ENCODE measurements around the gene NCBP2L. TPM values are rescaled to one million over a fixed set of nuclear protein-coding genes. Genes with fewer than 3 reads are reported as not detected.

The NCBP2L gene
- total and polyA plus RNA-seq, 11 donors, result not detected

GRCh38 chrX:107768051-107768450 is 9.5 kb upstream of the NCBP2L start:
- Histone ChIP-seq H3K27me3 (peaks cover 0 to 5% (median 0%) of the 10 kb centered on the region in 9 donors), H3K4me3 (no peak overlapping the region), H3K36me3 (peaks cover 0 to 5% (median 0%) of the 10 kb centered on the region in 9 donors), H3K9me3 (no peaks in the 10 kb centered on the region), H3K4me1 (peaks cover 0 to 31% (median 5%) of the 10 kb centered on the region in 12 donors), H3K27ac (no peak overlapping the region)
- intact Hi-C loops (cut with DNase I), result no loop called here
- DNase-seq (no peak), ATAC-seq (no peak)
- TF ChIP-seq, protein P1, sequence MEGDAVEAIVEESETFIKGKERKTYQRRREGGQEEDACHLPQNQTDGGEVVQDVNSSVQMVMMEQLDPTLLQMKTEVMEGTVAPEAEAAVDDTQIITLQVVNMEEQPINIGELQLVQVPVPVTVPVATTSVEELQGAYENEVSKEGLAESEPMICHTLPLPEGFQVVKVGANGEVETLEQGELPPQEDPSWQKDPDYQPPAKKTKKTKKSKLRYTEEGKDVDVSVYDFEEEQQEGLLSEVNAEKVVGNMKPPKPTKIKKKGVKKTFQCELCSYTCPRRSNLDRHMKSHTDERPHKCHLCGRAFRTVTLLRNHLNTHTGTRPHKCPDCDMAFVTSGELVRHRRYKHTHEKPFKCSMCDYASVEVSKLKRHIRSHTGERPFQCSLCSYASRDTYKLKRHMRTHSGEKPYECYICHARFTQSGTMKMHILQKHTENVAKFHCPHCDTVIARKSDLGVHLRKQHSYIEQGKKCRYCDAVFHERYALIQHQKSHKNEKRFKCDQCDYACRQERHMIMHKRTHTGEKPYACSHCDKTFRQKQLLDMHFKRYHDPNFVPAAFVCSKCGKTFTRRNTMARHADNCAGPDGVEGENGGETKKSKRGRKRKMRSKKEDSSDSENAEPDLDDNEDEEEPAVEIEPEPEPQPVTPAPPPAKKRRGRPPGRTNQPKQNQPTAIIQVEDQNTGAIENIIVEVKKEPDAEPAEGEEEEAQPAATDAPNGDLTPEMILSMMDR (IDR thresholded peaks at IDR 0.05), result no peak
- no peak for TF ChIP-seq POLR2A (IDR thresholded peaks at IDR 0.05)
- 67 to 99% (median 90%) methylated on average over 3 of the region's 3 CpGs for WGBS, 4 donors

GRCh38 chrX:107769581-107770317 is 7.8 kb upstream of the NCBP2L start:
- intact Hi-C loops (cut with DNase I), result loop anchor here in 3 of 10 donors (5.0 to 10.0 kb wide), 3 partner anchors 47 to 235 kb away; no protein-coding TSS in a partner anchor
- peaks cover 0 to 27% (median 2%) of the 10 kb centered on the region in 12 donors for H3K4me1 ChIP-seq
- TF ChIP-seq, protein P1 (IDR thresholded peaks at IDR 0.05), result no peak
- TF ChIP-seq POLR2A (IDR thresholded peaks at IDR 0.05), result no peak

DNA sequence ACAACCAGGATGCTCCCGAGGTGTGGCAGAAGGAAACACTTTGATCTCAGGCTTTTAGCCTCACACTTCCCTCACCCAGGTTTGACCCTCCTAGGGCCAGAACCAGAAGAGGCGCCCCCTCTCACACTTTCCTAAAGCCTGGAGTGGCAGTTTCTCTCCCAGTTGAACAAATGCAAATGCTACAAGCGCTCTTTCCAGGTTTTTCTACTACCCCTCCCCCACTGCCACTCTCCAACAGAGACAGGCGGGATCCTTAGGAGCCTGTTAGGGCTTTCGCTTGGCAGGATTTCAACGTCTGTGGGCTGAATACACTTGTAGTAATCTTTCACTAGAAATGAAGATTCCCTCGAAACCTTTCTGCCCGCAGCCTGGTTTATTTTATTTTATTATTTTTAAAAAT is 4.3 kb upstream of the NCBP2L start:
- WGBS, 4 donors, result 57 to 76% (median 65%) methylated on average over 8 of the region's 8 CpGs
- intact Hi-C loops (cut with DNase I), result loop anchor here in 3 of 10 donors (5.0 to 10.0 kb wide), 3 partner anchors 51 to 238 kb away; no protein-coding TSS in a partner anchor
- peaks cover 0 to 37% (median 0%) of the 10 kb centered on the region in 9 donors for H3K27me3 ChIP-seq
- DNase-seq (no peak), ATAC-seq (no peak)
- H3K9me3 ChIP-seq, result no peaks in the 10 kb centered on the region
- peak overlapping the region in 8 of 12 donors; percentile 56 to 75 (median 66) for H3K4me3 ChIP-seq
- H3K36me3 ChIP-seq, result peaks cover 0 to 5% (median 0%) of the 10 kb centered on the region in 9 donors
- peaks cover 0 to 24% (median 0%) of the 10 kb centered on the region in 12 donors for H3K4me1 ChIP-seq
- TF ChIP-seq POLR2A (IDR thresholded peaks at IDR 0.05), result no peak
- TF ChIP-seq, protein P1 (IDR thresholded peaks at IDR 0.05), result no peak
- H3K27ac ChIP-seq, result peak overlapping the region in 2 of 12 donors; percentile 28 to 91

More at GRCh38 chrX:107769581-107770317, 7.8 kb upstream of the NCBP2L start:
- Histone ChIP-seq H3K9me3 (no peaks in the 10 kb centered on the region), H3K27ac (no peak overlapping the region), H3K4me3 (no peak overlapping the region), H3K36me3 (peaks cover 0 to 5% (median 0%) of the 10 kb centered on the region in 9 donors), H3K27me3 (peaks cover 0 to 16% (median 0%) of the 10 kb centered on the region in 9 donors)
- WGBS, 4 donors, result 84 to 97% (median 93%) methylated on average over 7 of the region's 7 CpGs
- DNase-seq (no peak), ATAC-seq (no peak)

DNA sequence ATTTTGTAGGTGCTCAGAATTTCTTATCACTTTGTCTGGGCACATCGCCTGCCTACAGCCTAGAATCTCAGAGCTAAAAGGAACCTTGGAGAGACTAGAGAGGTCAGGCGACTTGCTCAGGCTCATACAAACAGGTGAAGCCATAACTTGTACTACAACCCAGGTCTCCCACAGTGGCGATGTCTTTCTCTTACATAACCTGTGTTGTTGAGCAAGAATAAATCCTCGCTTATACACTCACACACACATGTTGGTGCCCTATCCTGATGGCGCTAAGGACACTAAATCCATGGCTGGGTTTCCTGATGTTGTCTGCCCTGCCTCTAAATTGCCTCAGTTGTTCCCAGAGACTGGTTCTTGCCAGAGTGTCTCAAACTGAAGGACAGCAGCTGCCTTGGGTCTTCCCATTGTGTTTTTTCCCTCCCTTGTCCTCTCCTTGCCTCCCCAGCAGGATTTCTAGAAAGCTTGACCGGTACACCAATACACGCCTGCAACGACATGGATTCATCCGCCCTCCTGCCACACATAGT is 3.6 kb upstream of the NCBP2L start:
- no peak for TF ChIP-seq POLR2A (IDR thresholded peaks at IDR 0.05)
- TF ChIP-seq, protein P1 (IDR thresholded peaks at IDR 0.05), result no peak
- Histone ChIP-seq H3K36me3 (peaks cover 0 to 5% (median 0%) of the 10 kb centered on the region in 9 donors), H3K27me3 (peaks cover 0 to 36% (median 0%) of the 10 kb centered on the region in 9 donors), H3K27ac (peak overlapping the region in 6 of 12 donors; percentile 23 to 91 (median 78)), H3K9me3 (no peaks in the 10 kb centered on the region), H3K4me3 (peak overlapping the region in 11 of 12 donors; percentile 34 to 75 (median 64)), H3K4me1 (peaks cover 0 to 24% (median 0%) of the 10 kb centered on the region in 12 donors)
- 66 to 74% (median 70%) methylated on average over 9 of the region's 9 CpGs for WGBS, 4 donors
- ATAC-seq (no peak), DNase-seq (no peak)
- intact Hi-C loops (cut with DNase I), result loop anchor here in 6 of 10 donors (2.0 to 10.0 kb wide), 7 partner anchors 37 to 239 kb away; no protein-coding TSS in a partner anchor

Measured in heart left ventricle (tissue), 16 donors.